GM12873 (cell line): ENCODE data around the gene KAT2B.

ENCODE experiments used
- CTCF ChIP-seq: IDR thresholded peaks from 2 replicates; pipeline ENCODE4 v1.5.1; 2012; ENCODE audit warnings: low read depth, mild to moderate bottlenecking, moderate library complexity, low read length, control low read depth; ENCODE audit not compliant: insufficient read depth; ENCODE audit errors: missing control alignments

Gene KAT2B

GRCh38 chr3:20185679-20186599, 145.7 kb downstream of the KAT2B start, which contains the start of gene SGO1:
TSS of gene SGO1 (minus strand) at chr3:20186206. CDS start at chr3:20184027, 2,179 bp downstream.
- no peak for TF ChIP-seq CTCF

GRCh38 chr3:20186600-20187004, 146.4 kb downstream of the KAT2B start:
- TF ChIP-seq CTCF, result no peak

GRCh38 chr3:20190991-20191390, 150.7 kb downstream of the KAT2B start:
- no peak for TF ChIP-seq CTCF

- TF ChIP-seq CTCF, result no peak
Observed at GRCh38 chr3:20194793-20195460, 154.7 kb downstream of the KAT2B start.

- TF ChIP-seq CTCF, result no peak
Observed at GRCh38 chr3:20197775-20198174, 157.5 kb downstream of the KAT2B start.

- no peak for TF ChIP-seq CTCF
Observed at GRCh38 chr3:20201143-20201542, 160.9 kb downstream of the KAT2B start.
